Stomach smooth muscle (tissue), 2 donors: ENCODE measurements around the gene C3orf49.
A peak's percentile ranks its signal among the peaks of the same experiment; 100 is the strongest.

Source experiments
- H3K27ac ChIP-seq: one replicate; pipeline ENCODE4 v1.7.0; 2013; ENCODE audit warnings: mild to moderate bottlenecking, low read length, inconsistent platforms
- H3K27me3 ChIP-seq, 2 donors: one replicate each; pipeline ENCODE4 v1.7.0; 2013; ENCODE audit warnings: low read length in 2 of 2; ENCODE audit not compliant: insufficient read depth in 2 of 2, control insufficient read depth in 1 of 2
- H3K36me3 ChIP-seq, 2 donors: one replicate each; pipeline ENCODE4 v1.7.0; 2013; ENCODE audit warnings: low read length in 2 of 2; ENCODE audit not compliant: control insufficient read depth in 2 of 2, insufficient read depth in 2 of 2
- H3K4me1 ChIP-seq: one replicate; pipeline ENCODE4 v1.7.0; 2013; ENCODE audit warnings: low read length; ENCODE audit not compliant: control insufficient read depth, insufficient read depth
- H3K4me3 ChIP-seq, 2 donors: one replicate each; pipeline ENCODE4 v1.7.0; 2013; ENCODE audit warnings: low read length in 2 of 2
- H3K9ac ChIP-seq, 2 donors: one replicate each; pipeline ENCODE4 v1.7.0; 2013; ENCODE audit warnings: low read length in 2 of 2, mild to moderate bottlenecking in 1 of 2
- H3K9me3 ChIP-seq, 2 donors: one replicate each; pipeline ENCODE4 v1.7.0; 2013; ENCODE audit warnings: low read length in 2 of 2; ENCODE audit not compliant: control insufficient read depth in 2 of 2
- donor health status: healthy.
- donor health status: Pancreatic carcinoma.

The C3orf49 gene

GRCh38 chr3:63819151-63819398, at the start of gene C3orf49:
Gene C3orf49, plus strand, starts transcription at chr3:63819299. Its CDS starts 173 bp downstream, at chr3:63819472.
- H3K9me3 ChIP-seq = no peaks in the 10 kb centered on the region
- no peak within 1 kb of the TSS for H3K27ac ChIP-seq
- H3K4me3 ChIP-seq = peak within 1 kb of the TSS in 1 of 2 donors; percentile 23
- no peaks in the 10 kb centered on the region for H3K27me3 ChIP-seq
- H3K4me1 ChIP-seq = no peaks in the 10 kb centered on the region
- H3K9ac ChIP-seq = no peak within 1 kb of the TSS
- H3K36me3 ChIP-seq = no peaks in the 10 kb centered on the region

GRCh38 chr3:63774781-63775180, 44.3 kb upstream of the C3orf49 start:
- H3K9me3 ChIP-seq = no peaks in the 10 kb centered on the region
- no peak overlapping the region for H3K27ac ChIP-seq
- H3K9ac ChIP-seq = no peak overlapping the region
- H3K4me1 ChIP-seq = no peaks in the 10 kb centered on the region
- H3K4me3 ChIP-seq = no peak overlapping the region
- H3K36me3 ChIP-seq = no peaks in the 10 kb centered on the region
- no peaks in the 10 kb centered on the region for H3K27me3 ChIP-seq

DNA sequence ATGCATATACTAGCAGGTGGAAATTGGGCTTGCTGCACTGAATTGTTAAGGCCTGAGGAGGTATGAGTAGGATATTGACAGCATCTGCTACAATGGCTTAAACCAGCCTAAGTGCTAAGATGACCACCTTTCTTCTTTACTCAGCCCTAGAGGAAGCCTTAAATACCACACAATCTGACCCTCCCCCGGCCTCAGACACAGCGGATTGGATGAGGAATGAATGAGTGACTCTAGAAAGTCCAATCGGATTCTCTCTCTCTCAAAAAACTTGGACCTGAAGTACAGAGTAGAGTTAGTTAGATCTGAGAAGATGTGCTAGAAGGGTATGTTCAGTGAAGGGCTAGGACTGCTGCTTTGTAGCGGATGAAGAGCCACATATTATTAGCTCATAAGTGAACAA, 39.9 kb upstream of the C3orf49 start:
- Histone ChIP-seq H3K27me3 (no peaks in the 10 kb centered on the region), H3K9me3 (no peaks in the 10 kb centered on the region), H3K9ac (no peak overlapping the region), H3K4me1 (no peaks in the 10 kb centered on the region), H3K4me3 (no peak overlapping the region), H3K27ac (no peak overlapping the region), H3K36me3 (no peaks in the 10 kb centered on the region)

- no peaks in the 10 kb centered on the region for H3K27me3 ChIP-seq
- H3K27ac ChIP-seq = no peak overlapping the region
- no peak overlapping the region for H3K4me3 ChIP-seq
- H3K9ac ChIP-seq = no peak overlapping the region
- no peaks in the 10 kb centered on the region for H3K4me1 ChIP-seq
- H3K9me3 ChIP-seq = no peaks in the 10 kb centered on the region
- H3K36me3 ChIP-seq = no peaks in the 10 kb centered on the region
Measured at GRCh38 chr3:63791974-63792373, 27.1 kb upstream of the C3orf49 start.

DNA sequence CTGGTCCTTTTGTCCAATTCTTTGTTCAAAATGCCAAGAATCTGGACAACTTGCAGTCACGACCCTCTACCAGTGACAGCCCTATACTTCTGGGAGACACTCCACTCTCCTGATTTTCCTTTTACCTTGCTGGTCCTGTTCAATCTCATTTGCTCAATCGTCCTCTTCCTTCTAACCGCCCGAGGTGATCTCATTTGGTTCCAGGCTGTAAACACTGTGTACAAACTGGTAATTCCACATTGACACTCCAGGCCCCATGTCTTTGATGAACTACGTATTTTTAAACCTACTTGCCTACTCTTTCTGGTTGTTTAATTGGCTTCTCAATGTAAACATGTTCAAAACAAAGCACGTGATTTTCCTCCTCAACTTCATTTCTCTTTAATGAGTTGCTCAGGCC, 23.7 kb upstream of the C3orf49 start:
- Histone ChIP-seq H3K27ac (no peak overlapping the region), H3K4me3 (no peak overlapping the region), H3K36me3 (no peaks in the 10 kb centered on the region), H3K9me3 (no peaks in the 10 kb centered on the region), H3K9ac (no peak overlapping the region), H3K4me1 (no peaks in the 10 kb centered on the region), H3K27me3 (no peaks in the 10 kb centered on the region)

DNA sequence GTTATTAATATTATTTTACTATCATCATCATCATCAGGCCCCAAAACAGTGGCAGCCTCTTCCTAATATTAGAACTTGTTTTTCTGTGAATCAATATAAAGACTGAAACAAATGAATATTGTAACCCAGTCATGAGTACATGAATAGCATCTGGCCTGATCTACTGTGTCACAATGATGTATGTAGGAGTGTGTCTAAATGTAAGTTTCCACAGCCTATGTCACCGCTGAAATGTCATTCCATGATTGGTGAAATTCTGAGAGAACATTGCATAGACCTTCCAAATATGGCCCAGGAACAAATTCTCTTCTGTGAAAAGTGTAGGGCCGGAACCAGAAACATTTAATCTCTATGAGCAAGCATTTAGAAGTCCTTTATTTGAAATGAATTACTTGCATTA, 20.6 kb upstream of the C3orf49 start:
- Histone ChIP-seq H3K9me3 (no peaks in the 10 kb centered on the region), H3K27ac (no peak overlapping the region), H3K4me3 (no peak overlapping the region), H3K36me3 (no peaks in the 10 kb centered on the region), H3K27me3 (no peaks in the 10 kb centered on the region), H3K4me1 (no peaks in the 10 kb centered on the region), H3K9ac (no peak overlapping the region)

DNA sequence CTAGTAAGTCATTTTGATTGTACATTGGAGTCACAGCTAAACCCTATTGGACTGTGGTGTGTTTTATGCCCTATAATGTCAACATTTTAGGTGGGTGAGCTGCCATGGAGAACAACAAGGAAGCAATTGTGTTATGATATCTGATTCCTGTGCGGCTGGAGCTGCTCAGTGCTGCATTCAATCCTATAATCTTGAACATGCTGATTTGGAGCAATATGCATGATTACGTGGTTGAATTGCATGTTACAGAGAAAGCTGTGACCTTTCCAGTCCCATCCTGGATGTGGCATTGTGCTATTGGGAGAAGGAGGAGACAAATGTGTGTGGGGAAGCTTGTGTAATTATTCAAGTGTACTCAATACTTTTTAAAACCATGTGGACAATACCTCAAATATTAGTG, 20.1 kb upstream of the C3orf49 start:
- no peak overlapping the region for H3K4me3 ChIP-seq
- no peaks in the 10 kb centered on the region for H3K27me3 ChIP-seq

GRCh38 chr3:63800097-63800496, 19.0 kb upstream of the C3orf49 start:
- Histone ChIP-seq H3K27me3 (no peaks in the 10 kb centered on the region), H3K4me3 (no peak overlapping the region), H3K9me3 (no peaks in the 10 kb centered on the region), H3K36me3 (no peaks in the 10 kb centered on the region), H3K9ac (no peak overlapping the region), H3K27ac (no peak overlapping the region), H3K4me1 (no peaks in the 10 kb centered on the region)

More for the DNA sequence above, 20.1 kb upstream of the C3orf49 start:
- no peak overlapping the region for H3K27ac ChIP-seq
- no peaks in the 10 kb centered on the region for H3K9me3 ChIP-seq
- no peaks in the 10 kb centered on the region for H3K4me1 ChIP-seq
- no peak overlapping the region for H3K9ac ChIP-seq
- no peaks in the 10 kb centered on the region for H3K36me3 ChIP-seq

DNA sequence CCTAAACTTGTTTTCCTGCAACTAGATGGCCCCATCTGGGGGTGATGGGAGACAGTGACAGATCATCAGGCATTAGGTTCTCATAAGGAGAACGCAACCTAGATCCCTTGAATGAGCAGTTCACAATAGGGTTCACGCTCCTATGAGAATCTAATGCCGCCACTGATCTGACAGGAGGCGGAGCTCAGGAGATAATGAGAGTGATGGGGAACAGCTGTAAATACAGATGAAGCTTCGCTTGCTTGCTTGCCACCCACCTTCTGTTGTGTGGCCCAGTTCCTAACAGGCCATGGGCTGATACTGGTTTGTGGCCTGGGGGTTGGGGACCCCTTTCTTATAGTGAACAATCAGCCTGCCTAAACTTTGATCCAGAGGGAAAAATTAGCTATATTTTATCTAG, 15.2 kb upstream of the C3orf49 start:
- H3K27ac ChIP-seq = no peak overlapping the region

DNA sequence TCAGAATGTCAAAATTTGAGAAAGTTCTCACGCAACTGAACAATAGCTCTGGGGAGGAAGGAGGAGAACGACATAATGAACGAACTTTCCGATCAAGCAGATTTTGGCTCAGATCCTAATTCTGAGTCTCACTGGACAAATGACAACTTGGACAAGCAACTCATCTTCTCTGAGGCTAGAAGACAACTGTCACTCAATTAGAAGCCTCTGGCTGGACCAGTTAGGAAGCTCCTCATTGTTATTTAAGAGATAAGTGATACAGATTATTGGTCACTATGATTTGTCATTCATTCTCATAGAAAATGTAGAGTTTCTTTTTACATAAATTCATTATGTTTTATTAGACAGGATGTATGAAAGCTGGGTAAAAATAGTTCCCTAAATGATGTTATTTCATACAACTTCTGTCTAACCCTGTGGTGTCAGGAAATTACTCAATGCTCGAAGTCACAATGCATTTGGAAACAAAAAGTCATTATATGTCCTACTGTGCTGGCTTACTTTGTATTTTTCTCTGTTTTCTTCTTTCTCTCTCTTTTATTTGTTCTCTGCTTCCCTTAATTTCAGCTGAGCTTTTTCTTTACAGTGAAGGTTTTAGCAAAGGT, 11.0 kb upstream of the C3orf49 start:
- no peak overlapping the region for H3K9ac ChIP-seq
- H3K4me1 ChIP-seq = no peaks in the 10 kb centered on the region
- no peaks in the 10 kb centered on the region for H3K27me3 ChIP-seq

More for the DNA sequence above, 15.2 kb upstream of the C3orf49 start:
- Histone ChIP-seq H3K9me3 (peaks cover 0 to 4% of the 10 kb centered on the region in 2 donors), H3K4me1 (no peaks in the 10 kb centered on the region), H3K9ac (no peak overlapping the region), H3K36me3 (no peaks in the 10 kb centered on the region), H3K27me3 (no peaks in the 10 kb centered on the region), H3K4me3 (no peak overlapping the region)

GRCh38 chr3:63808633-63809032, 10.5 kb upstream of the C3orf49 start:
- no peaks in the 10 kb centered on the region for H3K4me1 ChIP-seq
- H3K36me3 ChIP-seq = no peaks in the 10 kb centered on the region
- H3K9ac ChIP-seq = no peak overlapping the region
- H3K27me3 ChIP-seq = no peaks in the 10 kb centered on the region
- no peak overlapping the region for H3K27ac ChIP-seq
- peaks cover 0 to 4% of the 10 kb centered on the region in 2 donors for H3K9me3 ChIP-seq
- no peak overlapping the region for H3K4me3 ChIP-seq

More for the DNA sequence above, 11.0 kb upstream of the C3orf49 start:
- Histone ChIP-seq H3K4me3 (no peak overlapping the region), H3K27ac (no peak overlapping the region), H3K9me3 (peaks cover 0 to 4% of the 10 kb centered on the region in 2 donors), H3K36me3 (no peaks in the 10 kb centered on the region)
